Caco-2 (cell line): Measurements from ENCODE around the gene DARS2. TPM values are rescaled to one million over a fixed set of nuclear protein-coding genes. Genes with fewer than 3 reads are reported as not detected.

ENCODE experiments used
- BruUV-seq: library from RNA; stranded (reverse); fragments of 400-500 nt; replicated peaks from 2 replicates; lab custom pipeline; 2021; lab: Mats Ljungman, UMichigan
- CTCF ChIA-PET: fragments of 300-600 bp; sonication (Branson Sonifier 250); formaldehyde crosslinking; loops from one replicate; lab custom pipeline; 2022; ENCODE audit warnings: antibody characterized with exemption; lab: Charles Lee
- POLR2A ChIA-PET: fragments of 300-600 bp; sonication (Branson Sonifier 250); formaldehyde crosslinking; loops from one replicate; lab custom pipeline; 2022; ENCODE audit warnings: antibody characterized with exemption; lab: Charles Lee
- DNase-seq, 2 experiments: peaks; one replicate each; pipeline versions ENCODE4 v3.0.0 to v3.0.0-alpha.2; 2020 to 2022
- H3K27me3 ChIP-seq: replicated peaks from 2 replicates; pipeline ENCODE4 v1.6.0; 2011; ENCODE audit warnings: low read length; ENCODE audit not compliant: control insufficient read depth, insufficient read depth
- H3K36me3 ChIP-seq: 2 replicates; pipeline ENCODE4 v1.5.1; 2011; ENCODE audit warnings: low read length; ENCODE audit not compliant: control insufficient read depth, insufficient read depth
- H3K4me1 ChIP-seq: fragments of 250-450 bp; sonication (Bioruptor Pico); 2 replicates; pipeline ENCODE4 v1.5.1; 2020; ENCODE audit warnings: mild to moderate bottlenecking
- H3K4me3 ChIP-seq: 2 replicates; pipeline ENCODE4 v1.5.1; 2011; ENCODE audit warnings: low read depth, mild to moderate bottlenecking, control low read depth, low read length
- H3K9me3 ChIP-seq: fragments of 250-450 bp; sonication (Bioruptor Pico); 2 replicates; pipeline ENCODE4 v1.5.1; 2020; ENCODE audit warnings: mild to moderate bottlenecking, moderate library complexity
- H3K27ac Mint-ChIP-seq: one replicate; pipeline ENCODE4 v1.8.0; 2022; ENCODE audit warnings: mixed read lengths; ENCODE audit not compliant: unreplicated experiment
- H3K27me3 Mint-ChIP-seq: one replicate; pipeline ENCODE4 v1.8.0; 2022; ENCODE audit warnings: mixed read lengths; ENCODE audit not compliant: insufficient read depth, unreplicated experiment
- H3K36me3 Mint-ChIP-seq: one replicate; pipeline ENCODE4 v1.8.0; 2022; ENCODE audit warnings: mild to moderate bottlenecking, mixed read lengths; ENCODE audit not compliant: insufficient read depth, unreplicated experiment
- H3K4me1 Mint-ChIP-seq: one replicate; pipeline ENCODE4 v1.8.0; 2022; ENCODE audit warnings: low read depth, mixed read lengths; ENCODE audit not compliant: unreplicated experiment
- H3K4me3 Mint-ChIP-seq: one replicate; pipeline ENCODE4 v1.8.0; 2022; ENCODE audit warnings: mild to moderate bottlenecking, moderate library complexity, mixed read lengths; ENCODE audit not compliant: unreplicated experiment
- H3K9me3 Mint-ChIP-seq: one replicate; pipeline ENCODE4 v1.8.0; 2022; ENCODE audit warnings: mixed read lengths; ENCODE audit not compliant: unreplicated experiment
- intact Hi-C: fragments of 100-400 bp; cut with micrococcal nuclease; formaldehyde crosslinking; loops from one replicate; pipeline ENCODE4 v1.10.0; 2022; ENCODE audit not compliant: unreplicated experiment
- total RNA-seq: library from RNA; stranded (reverse); gene quantifications from 2 replicates; pipeline ENCODE4 v1.2.3, GENCODE V29; 2022
- TF ChIP-seq, protein P1 (sequence below), 2 experiments: fragments of 200-600 bp in 1 of 2; IDR thresholded peaks; 1 replicate in 1 of 2; 2 replicates in 1 of 2; pipeline versions ENCODE4 v1.5.1 to v1.8.0; 2011 to 2022; ENCODE audit warnings: antibody characterized with exemption in 1 of 2, control low read depth in 1 of 2, inconsistent platforms in 1 of 2, low read depth in 1 of 2, low read length in 1 of 2, mild to moderate bottlenecking in 1 of 2, moderate library complexity in 1 of 2; ENCODE audit not compliant: insufficient read depth in 1 of 2, severe bottlenecking in 1 of 2, unreplicated experiment in 1 of 2

The DARS2 gene
- total RNA-seq, 1 experiment from 2014 or later = 41.3 TPM

DNA sequence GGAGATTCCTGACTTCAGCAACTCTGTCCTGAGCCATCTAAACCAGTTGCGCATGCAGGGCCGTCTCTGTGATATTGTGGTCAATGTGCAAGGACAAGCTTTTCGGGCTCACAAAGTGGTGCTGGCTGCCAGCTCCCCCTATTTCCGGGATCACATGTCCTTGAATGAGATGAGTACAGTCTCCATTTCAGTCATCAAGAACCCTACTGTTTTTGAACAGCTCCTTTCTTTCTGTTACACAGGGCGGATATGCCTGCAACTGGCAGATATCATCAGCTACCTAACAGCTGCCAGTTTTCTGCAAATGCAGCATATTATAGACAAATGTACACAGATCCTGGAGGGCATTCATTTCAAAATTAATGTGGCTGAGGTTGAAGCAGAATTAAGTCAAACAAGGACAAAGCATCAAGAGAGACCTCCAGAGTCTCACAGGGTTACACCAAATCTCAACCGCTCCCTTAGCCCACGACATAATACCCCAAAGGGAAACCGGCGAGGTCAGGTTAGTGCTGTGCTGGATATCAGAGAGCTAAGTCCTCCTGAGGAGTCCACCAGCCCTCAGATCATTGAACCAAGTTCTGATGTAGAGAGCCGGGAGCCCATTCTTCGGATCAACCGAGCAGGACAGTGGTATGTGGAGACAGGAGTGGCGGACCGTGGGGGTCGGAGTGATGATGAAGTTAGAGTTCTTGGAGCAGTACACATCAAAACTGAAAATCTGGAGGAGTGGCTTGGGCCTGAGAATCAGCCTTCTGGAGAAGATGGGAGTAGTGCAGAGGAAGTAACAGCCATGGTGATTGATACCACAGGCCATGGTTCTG, 46.0 kb downstream of the DARS2 start:
- intact Hi-C loops = no loop called here
- no TSS peak for BruUV-seq
- Histone ChIP-seq H3K36me3 (peaks cover 5% of the 10 kb centered on the region; the same call in 1 of the 2 replicates), H3K9me3 (no peaks in the 10 kb centered on the region), H3K27me3 (no peaks in the 10 kb centered on the region), H3K4me3 (no peak overlapping the region), H3K4me1 (peaks cover 10% of the 10 kb centered on the region; the same call in 1 of the 2 replicates)
- DNase-seq = no peak
- Mint-ChIP-seq H3K36me3 (peaks cover 35% of the 10 kb centered on the region), H3K4me1 (peaks cover 12% of the 10 kb centered on the region), H3K4me3 (no peak overlapping the region), H3K9me3 (no peaks in the 10 kb centered on the region), H3K27me3 (peaks cover 5% of the 10 kb centered on the region), H3K27ac (no peak overlapping the region)
- ChIA-PET POLR2A (no interaction called here), CTCF (no interaction called here)
- TF ChIP-seq, protein P1, sequence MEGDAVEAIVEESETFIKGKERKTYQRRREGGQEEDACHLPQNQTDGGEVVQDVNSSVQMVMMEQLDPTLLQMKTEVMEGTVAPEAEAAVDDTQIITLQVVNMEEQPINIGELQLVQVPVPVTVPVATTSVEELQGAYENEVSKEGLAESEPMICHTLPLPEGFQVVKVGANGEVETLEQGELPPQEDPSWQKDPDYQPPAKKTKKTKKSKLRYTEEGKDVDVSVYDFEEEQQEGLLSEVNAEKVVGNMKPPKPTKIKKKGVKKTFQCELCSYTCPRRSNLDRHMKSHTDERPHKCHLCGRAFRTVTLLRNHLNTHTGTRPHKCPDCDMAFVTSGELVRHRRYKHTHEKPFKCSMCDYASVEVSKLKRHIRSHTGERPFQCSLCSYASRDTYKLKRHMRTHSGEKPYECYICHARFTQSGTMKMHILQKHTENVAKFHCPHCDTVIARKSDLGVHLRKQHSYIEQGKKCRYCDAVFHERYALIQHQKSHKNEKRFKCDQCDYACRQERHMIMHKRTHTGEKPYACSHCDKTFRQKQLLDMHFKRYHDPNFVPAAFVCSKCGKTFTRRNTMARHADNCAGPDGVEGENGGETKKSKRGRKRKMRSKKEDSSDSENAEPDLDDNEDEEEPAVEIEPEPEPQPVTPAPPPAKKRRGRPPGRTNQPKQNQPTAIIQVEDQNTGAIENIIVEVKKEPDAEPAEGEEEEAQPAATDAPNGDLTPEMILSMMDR (IDR thresholded peaks at IDR 0.05; ENCODE audit: insufficient read depth in 1 of 2, low read depth in 1 of 2, low read length in 1 of 2, severe bottlenecking in 1 of 2, unreplicated experiment in 1 of 2) = no peak

DNA sequence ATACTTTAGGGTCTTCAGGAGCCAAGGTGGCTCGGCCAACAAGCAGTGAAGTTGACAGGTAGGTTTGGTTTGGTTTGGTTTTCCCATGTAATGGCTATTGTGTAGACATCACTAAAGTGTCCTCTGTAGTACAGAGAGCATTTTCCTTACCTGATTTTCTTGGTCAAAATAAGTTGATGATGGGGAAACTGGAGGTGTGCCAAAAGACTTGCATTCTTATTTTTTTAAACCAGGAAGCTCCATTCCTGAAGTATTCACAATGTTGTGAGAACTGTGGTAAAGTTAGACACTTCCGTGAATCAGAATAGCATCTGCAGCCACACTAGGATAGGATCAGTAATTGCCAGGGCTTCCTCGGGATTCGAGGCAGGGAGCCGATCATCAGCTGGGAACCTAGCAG, 46.6 kb downstream of the DARS2 start:
- POLR2A ChIA-PET = no interaction called here
- Histone ChIP-seq H3K4me3 (no peak overlapping the region), H3K4me1 (peaks cover 8% of the 10 kb centered on the region; the same call in 1 of the 2 replicates), H3K36me3 (no peaks in the 10 kb centered on the region), H3K9me3 (no peaks in the 10 kb centered on the region), H3K27me3 (no peaks in the 10 kb centered on the region)
- no peak overlapping the region for H3K27ac Mint-ChIP-seq
- peaks cover 12% of the 10 kb centered on the region for H3K4me1 Mint-ChIP-seq
- TF ChIP-seq, protein P1 (IDR thresholded peaks at IDR 0.05; ENCODE audit: insufficient read depth in 1 of 2, low read depth in 1 of 2, low read length in 1 of 2, severe bottlenecking in 1 of 2, unreplicated experiment in 1 of 2) = no peak
- no peak overlapping the region for H3K4me3 Mint-ChIP-seq
- DNase-seq = no peak
- intact Hi-C loops = no loop called here
- peaks cover 29% of the 10 kb centered on the region for H3K36me3 Mint-ChIP-seq
- H3K9me3 Mint-ChIP-seq = no peaks in the 10 kb centered on the region
- CTCF ChIA-PET = no interaction called here
- peaks cover 5% of the 10 kb centered on the region for H3K27me3 Mint-ChIP-seq
- no TSS peak for BruUV-seq

DNA sequence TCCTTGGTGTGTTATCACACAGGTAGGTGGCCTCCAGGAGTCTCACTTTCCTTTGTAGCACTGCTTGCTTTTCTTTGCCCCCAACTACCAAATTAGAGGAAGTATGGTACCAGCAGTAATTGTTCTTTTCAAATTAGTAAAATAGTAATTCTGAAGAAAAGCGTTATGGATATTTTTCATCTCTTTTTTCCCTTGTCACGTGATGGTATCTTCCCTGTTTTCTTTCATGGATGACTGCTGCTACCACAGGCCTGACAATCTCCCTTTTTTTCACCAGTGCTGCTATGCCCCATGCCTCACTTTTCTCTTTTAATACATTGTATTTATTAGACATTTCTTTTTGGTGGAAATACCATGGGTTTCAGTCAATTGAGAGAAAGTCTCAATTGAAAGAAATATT, 47.0 kb downstream of the DARS2 start:
- POLR2A ChIA-PET = no interaction called here
- Histone ChIP-seq H3K27me3 (no peaks in the 10 kb centered on the region), H3K4me1 (peaks cover 12% of the 10 kb centered on the region; the same call in 1 of the 2 replicates), H3K9me3 (no peaks in the 10 kb centered on the region), H3K4me3 (no peak overlapping the region), H3K36me3 (no peaks in the 10 kb centered on the region)
- CTCF ChIA-PET = no interaction called here
- no TSS peak for BruUV-seq
- intact Hi-C loops = no loop called here
- Mint-ChIP-seq H3K9me3 (no peaks in the 10 kb centered on the region), H3K36me3 (peaks cover 24% of the 10 kb centered on the region), H3K4me1 (peaks cover 12% of the 10 kb centered on the region), H3K27me3 (peaks cover 5% of the 10 kb centered on the region), H3K4me3 (no peak overlapping the region), H3K27ac (no peak overlapping the region)
- no peak for DNase-seq
- TF ChIP-seq, protein P1 (IDR thresholded peaks at IDR 0.05; ENCODE audit: insufficient read depth in 1 of 2, low read depth in 1 of 2, low read length in 1 of 2, severe bottlenecking in 1 of 2, unreplicated experiment in 1 of 2) = no peak
